Measurements from ENCODE around the gene EIF2AK3. TPM values are rescaled to one million over a fixed set of nuclear protein-coding genes. Genes with fewer than 3 reads are reported as not detected.

EIF2AK3 gene
- total RNA-seq, 1 donor from 2014 or later, result 17.1 TPM

DNA sequence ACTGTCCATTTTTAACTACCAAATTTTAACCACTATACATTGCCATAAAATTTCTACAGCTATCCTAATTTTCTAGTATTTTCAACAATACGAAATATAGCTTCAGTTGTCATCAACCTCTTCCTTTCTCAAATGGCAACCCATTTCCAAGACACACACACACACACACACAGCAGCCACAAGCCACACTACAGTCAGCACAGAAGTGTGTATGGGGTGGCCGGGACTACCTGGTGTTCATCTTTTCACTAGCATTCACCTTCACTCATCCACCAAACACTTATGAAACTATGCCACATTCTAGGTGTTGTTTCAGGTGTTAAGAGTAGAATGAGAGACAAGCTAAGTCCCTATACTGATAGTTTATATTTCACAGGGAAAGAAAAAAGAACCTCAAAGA is 62.9 kb downstream of the EIF2AK3 start:
- Mint-ChIP-seq H3K27ac (ENCODE audit: unreplicated experiment) (no peak overlapping the region), H3K36me3 (ENCODE audit: low read depth, unreplicated experiment) (peaks cover 10% of the 10 kb centered on the region), H3K4me1 (ENCODE audit: unreplicated experiment) (no peaks in the 10 kb centered on the region), H3K4me3 (ENCODE audit: unreplicated experiment) (no peak overlapping the region), H3K9me3 (ENCODE audit: unreplicated experiment) (no peaks in the 10 kb centered on the region), H3K27me3 (ENCODE audit: unreplicated experiment) (no peaks in the 10 kb centered on the region)
- TF ChIP-seq, protein P1, sequence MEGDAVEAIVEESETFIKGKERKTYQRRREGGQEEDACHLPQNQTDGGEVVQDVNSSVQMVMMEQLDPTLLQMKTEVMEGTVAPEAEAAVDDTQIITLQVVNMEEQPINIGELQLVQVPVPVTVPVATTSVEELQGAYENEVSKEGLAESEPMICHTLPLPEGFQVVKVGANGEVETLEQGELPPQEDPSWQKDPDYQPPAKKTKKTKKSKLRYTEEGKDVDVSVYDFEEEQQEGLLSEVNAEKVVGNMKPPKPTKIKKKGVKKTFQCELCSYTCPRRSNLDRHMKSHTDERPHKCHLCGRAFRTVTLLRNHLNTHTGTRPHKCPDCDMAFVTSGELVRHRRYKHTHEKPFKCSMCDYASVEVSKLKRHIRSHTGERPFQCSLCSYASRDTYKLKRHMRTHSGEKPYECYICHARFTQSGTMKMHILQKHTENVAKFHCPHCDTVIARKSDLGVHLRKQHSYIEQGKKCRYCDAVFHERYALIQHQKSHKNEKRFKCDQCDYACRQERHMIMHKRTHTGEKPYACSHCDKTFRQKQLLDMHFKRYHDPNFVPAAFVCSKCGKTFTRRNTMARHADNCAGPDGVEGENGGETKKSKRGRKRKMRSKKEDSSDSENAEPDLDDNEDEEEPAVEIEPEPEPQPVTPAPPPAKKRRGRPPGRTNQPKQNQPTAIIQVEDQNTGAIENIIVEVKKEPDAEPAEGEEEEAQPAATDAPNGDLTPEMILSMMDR (IDR thresholded peaks at IDR 0.05; ENCODE audit: unreplicated experiment), result no peak
- no peak for DNase-seq (ENCODE audit: low spot score)

DNA sequence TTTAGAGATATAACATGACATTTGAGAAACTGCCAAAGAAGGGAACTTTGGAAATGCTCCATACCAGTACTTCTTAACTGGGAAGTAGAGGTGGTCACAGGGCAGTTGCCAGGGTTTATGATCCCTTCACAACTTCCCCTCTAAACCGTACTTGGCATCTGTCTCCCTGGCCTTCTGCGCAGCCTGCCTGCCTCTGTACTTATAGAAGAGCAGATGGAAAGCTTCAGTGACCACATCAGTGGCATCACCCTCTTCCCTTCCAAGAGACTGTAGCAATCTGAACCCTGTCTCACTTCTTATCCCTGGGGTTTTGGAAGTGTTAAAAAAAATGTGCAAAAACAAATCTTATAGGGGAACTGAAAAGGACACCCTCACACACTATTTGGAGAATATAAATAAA is 64.1 kb downstream of the EIF2AK3 start:
- TF ChIP-seq, protein P1 (IDR thresholded peaks at IDR 0.05; ENCODE audit: unreplicated experiment), result no peak
- peaks cover 10% of the 10 kb centered on the region for H3K36me3 Mint-ChIP-seq (ENCODE audit: low read depth, unreplicated experiment)
- DNase-seq (ENCODE audit: low spot score), result no peak
- H3K9me3 Mint-ChIP-seq (ENCODE audit: unreplicated experiment), result no peaks in the 10 kb centered on the region
- no peak overlapping the region for H3K27ac Mint-ChIP-seq (ENCODE audit: unreplicated experiment)
- H3K4me3 Mint-ChIP-seq (ENCODE audit: unreplicated experiment), result no peak overlapping the region
- no peaks in the 10 kb centered on the region for H3K4me1 Mint-ChIP-seq (ENCODE audit: unreplicated experiment)
- H3K27me3 Mint-ChIP-seq (ENCODE audit: unreplicated experiment), result no peaks in the 10 kb centered on the region

DNA sequence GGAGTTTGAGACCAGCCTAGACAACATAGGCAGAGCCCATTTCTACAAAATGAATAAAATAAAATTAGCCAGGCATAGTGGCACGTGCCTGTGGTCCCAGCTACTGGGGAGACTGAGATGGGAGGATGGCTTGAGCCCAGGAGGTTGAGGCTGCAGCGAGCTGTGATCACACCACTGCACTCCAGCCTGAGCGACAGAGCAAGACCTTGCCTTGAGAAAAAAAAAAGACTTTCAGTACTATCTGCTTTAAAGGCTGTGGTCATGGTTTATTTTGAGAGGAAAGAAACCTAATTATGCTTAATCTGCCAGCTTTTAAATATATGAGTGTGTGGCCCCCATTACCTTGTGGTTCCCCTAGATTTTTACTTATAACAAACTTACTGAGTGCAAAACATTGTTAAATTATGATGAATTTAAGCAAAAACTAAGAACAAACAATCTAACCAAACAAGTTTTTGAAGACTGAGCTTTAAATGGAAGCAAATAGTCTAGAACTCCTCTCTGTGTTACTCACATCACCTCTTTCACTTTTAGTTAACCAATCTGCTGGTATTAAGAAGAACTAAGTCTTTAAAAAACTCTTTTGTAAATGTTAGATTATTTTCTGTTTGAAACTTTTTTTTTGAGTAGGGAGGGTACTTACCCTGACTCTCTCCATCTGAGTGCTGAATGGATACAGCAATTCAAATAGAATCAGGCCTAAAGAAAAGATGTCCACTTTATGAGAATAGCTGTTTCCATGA is 65.4 kb downstream of the EIF2AK3 start:
- DNase-seq (ENCODE audit: low spot score), result no peak
- Mint-ChIP-seq H3K4me1 (ENCODE audit: unreplicated experiment) (no peaks in the 10 kb centered on the region), H3K36me3 (ENCODE audit: low read depth, unreplicated experiment) (peaks cover 10% of the 10 kb centered on the region), H3K9me3 (ENCODE audit: unreplicated experiment) (no peaks in the 10 kb centered on the region), H3K4me3 (ENCODE audit: unreplicated experiment) (no peak overlapping the region), H3K27ac (ENCODE audit: unreplicated experiment) (no peak overlapping the region), H3K27me3 (ENCODE audit: unreplicated experiment) (no peaks in the 10 kb centered on the region)
- TF ChIP-seq, protein P1 (IDR thresholded peaks at IDR 0.05; ENCODE audit: unreplicated experiment), result no peak

DNA sequence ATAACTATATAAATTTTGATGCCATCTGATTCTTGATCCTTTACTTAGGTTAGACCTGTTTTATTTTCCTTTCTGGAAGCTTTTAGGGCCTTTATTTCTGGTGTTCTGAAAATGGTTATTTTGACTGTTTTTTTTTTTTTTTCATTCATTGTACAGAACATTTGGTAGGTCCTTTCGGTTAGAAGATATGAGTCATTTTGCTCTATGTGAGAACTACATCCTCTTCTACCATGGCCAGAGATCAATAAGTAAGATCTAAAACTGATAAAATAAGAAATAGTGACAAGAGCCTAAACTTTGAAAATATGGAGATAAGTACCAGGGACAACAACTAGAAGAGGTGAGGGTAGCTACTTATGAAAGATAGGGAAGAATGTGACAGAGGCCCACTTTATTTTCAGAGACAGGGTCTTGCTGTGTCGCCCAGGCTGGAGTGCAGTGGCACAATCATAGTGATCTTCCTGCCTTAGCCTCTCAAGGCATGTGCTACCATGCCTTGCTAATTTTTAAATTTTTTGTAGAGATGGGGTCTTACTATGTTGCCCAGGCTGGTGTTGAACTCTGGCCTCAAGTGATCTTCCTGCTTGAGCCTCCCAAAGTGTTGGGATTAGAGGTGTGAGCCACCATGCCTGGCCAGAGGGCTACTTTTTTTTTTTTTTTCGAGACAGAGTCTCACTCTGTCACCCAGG is 66.5 kb downstream of the EIF2AK3 start:
- H3K27ac Mint-ChIP-seq (ENCODE audit: unreplicated experiment), result no peak overlapping the region

More for the DNA sequence above, 66.5 kb downstream of the EIF2AK3 start:
- no peak overlapping the region for H3K4me3 Mint-ChIP-seq (ENCODE audit: unreplicated experiment)
- DNase-seq (ENCODE audit: low spot score), result no peak
- peaks cover 6% of the 10 kb centered on the region for H3K4me1 Mint-ChIP-seq (ENCODE audit: unreplicated experiment)
- H3K36me3 Mint-ChIP-seq (ENCODE audit: low read depth, unreplicated experiment), result peaks cover 10% of the 10 kb centered on the region
- no peaks in the 10 kb centered on the region for H3K27me3 Mint-ChIP-seq (ENCODE audit: unreplicated experiment)
- no peaks in the 10 kb centered on the region for H3K9me3 Mint-ChIP-seq (ENCODE audit: unreplicated experiment)
- TF ChIP-seq, protein P1 (IDR thresholded peaks at IDR 0.05; ENCODE audit: unreplicated experiment), result no peak

Data from endothelial cell (in vitro differentiated cells).